ENCODE measurements around the gene SGIP1. TPM values are rescaled to one million over a fixed set of nuclear protein-coding genes. Genes with fewer than 3 reads are reported as not detected.

Gene SGIP1
- total RNA-seq, 1 donor from 2014 or later = 16.0 TPM

- H3K27ac Mint-ChIP-seq = no peak overlapping the region
- H3K27me3 Mint-ChIP-seq = no peaks in the 10 kb centered on the region
- no peak overlapping the region for H3K4me3 Mint-ChIP-seq (ENCODE audit: low read depth)
- H3K4me1 Mint-ChIP-seq (ENCODE audit: low read depth) = no peaks in the 10 kb centered on the region
- H3K9me3 Mint-ChIP-seq (ENCODE audit: low read depth) = peaks cover under 1% of the 10 kb centered on the region
- no peaks in the 10 kb centered on the region for H3K36me3 Mint-ChIP-seq (ENCODE audit: insufficient read depth)
- TF ChIP-seq CTCF (IDR thresholded peaks at IDR 0.05; ENCODE audit: unreplicated experiment) = no peak
- DNase-seq (ENCODE audit: low spot score, unreplicated experiment) = no peak
These were observed 240.5 kb downstream of the SGIP1 start for GRCh38 chr1:66774438-66774837.

- H3K27ac Mint-ChIP-seq = no peak overlapping the region
- H3K4me1 Mint-ChIP-seq (ENCODE audit: low read depth) = no peaks in the 10 kb centered on the region
- peaks cover 8% of the 10 kb centered on the region for H3K9me3 Mint-ChIP-seq (ENCODE audit: low read depth)
- no peak for DNase-seq (ENCODE audit: low spot score, unreplicated experiment)
- H3K27me3 Mint-ChIP-seq = no peaks in the 10 kb centered on the region
- peaks cover 1% of the 10 kb centered on the region for H3K36me3 Mint-ChIP-seq (ENCODE audit: insufficient read depth)
- no peak overlapping the region for H3K4me3 Mint-ChIP-seq (ENCODE audit: low read depth)
- TF ChIP-seq CTCF (IDR thresholded peaks at IDR 0.05; ENCODE audit: unreplicated experiment) = no peak
These were observed 241.7 kb downstream of the SGIP1 start for GRCh38 chr1:66775646-66776045.

GRCh38 chr1:66777831-66778230, 243.9 kb downstream of the SGIP1 start:
- TF ChIP-seq CTCF (IDR thresholded peaks at IDR 0.05; ENCODE audit: unreplicated experiment) = no peak
- Mint-ChIP-seq H3K27ac (no peak overlapping the region), H3K36me3 (ENCODE audit: insufficient read depth) (peaks cover 1% of the 10 kb centered on the region), H3K4me1 (ENCODE audit: low read depth) (no peaks in the 10 kb centered on the region), H3K27me3 (no peaks in the 10 kb centered on the region), H3K4me3 (ENCODE audit: low read depth) (no peak overlapping the region), H3K9me3 (ENCODE audit: low read depth) (peaks cover 14% of the 10 kb centered on the region)
- DNase-seq (ENCODE audit: low spot score, unreplicated experiment) = no peak

GRCh38 chr1:66778266-66778665, 244.3 kb downstream of the SGIP1 start:
- Mint-ChIP-seq H3K36me3 (ENCODE audit: insufficient read depth) (peaks cover 1% of the 10 kb centered on the region), H3K4me3 (ENCODE audit: low read depth) (no peak overlapping the region), H3K27ac (no peak overlapping the region), H3K27me3 (no peaks in the 10 kb centered on the region), H3K4me1 (ENCODE audit: low read depth) (no peaks in the 10 kb centered on the region), H3K9me3 (ENCODE audit: low read depth) (peaks cover 14% of the 10 kb centered on the region)
- no peak for TF ChIP-seq CTCF (IDR thresholded peaks at IDR 0.05; ENCODE audit: unreplicated experiment)
- no peak for DNase-seq (ENCODE audit: low spot score, unreplicated experiment)

- Mint-ChIP-seq H3K4me1 (ENCODE audit: low read depth) (no peaks in the 10 kb centered on the region), H3K9me3 (ENCODE audit: low read depth) (peaks cover 15% of the 10 kb centered on the region), H3K36me3 (ENCODE audit: insufficient read depth) (peaks cover 1% of the 10 kb centered on the region), H3K4me3 (ENCODE audit: low read depth) (no peak overlapping the region), H3K27me3 (no peaks in the 10 kb centered on the region), H3K27ac (no peak overlapping the region)
- no peak for TF ChIP-seq CTCF (IDR thresholded peaks at IDR 0.05; ENCODE audit: unreplicated experiment)
- DNase-seq (ENCODE audit: low spot score, unreplicated experiment) = no peak
These were observed 245.0 kb downstream of the SGIP1 start for GRCh38 chr1:66778969-66779368.

Measured in progenitor cell of endocrine pancreas (in vitro differentiated cells).